GM19351 (cell line): Measurements from ENCODE around the gene CCL19.
"Not testable (repeated sequence)": the region's sequence is repeated elsewhere in the genome, so short reads cannot be mapped to it uniquely, and the experiment has no call there.

Source experiments
- ATAC-seq: cut with Tn5 transposase; IDR thresholded peaks from one replicate; pipeline ENCODE4 v1.9.1; 2021; ENCODE audit warnings: mild to moderate bottlenecking, moderate library complexity; ENCODE audit not compliant: unreplicated experiment

The CCL19 gene

DNA sequence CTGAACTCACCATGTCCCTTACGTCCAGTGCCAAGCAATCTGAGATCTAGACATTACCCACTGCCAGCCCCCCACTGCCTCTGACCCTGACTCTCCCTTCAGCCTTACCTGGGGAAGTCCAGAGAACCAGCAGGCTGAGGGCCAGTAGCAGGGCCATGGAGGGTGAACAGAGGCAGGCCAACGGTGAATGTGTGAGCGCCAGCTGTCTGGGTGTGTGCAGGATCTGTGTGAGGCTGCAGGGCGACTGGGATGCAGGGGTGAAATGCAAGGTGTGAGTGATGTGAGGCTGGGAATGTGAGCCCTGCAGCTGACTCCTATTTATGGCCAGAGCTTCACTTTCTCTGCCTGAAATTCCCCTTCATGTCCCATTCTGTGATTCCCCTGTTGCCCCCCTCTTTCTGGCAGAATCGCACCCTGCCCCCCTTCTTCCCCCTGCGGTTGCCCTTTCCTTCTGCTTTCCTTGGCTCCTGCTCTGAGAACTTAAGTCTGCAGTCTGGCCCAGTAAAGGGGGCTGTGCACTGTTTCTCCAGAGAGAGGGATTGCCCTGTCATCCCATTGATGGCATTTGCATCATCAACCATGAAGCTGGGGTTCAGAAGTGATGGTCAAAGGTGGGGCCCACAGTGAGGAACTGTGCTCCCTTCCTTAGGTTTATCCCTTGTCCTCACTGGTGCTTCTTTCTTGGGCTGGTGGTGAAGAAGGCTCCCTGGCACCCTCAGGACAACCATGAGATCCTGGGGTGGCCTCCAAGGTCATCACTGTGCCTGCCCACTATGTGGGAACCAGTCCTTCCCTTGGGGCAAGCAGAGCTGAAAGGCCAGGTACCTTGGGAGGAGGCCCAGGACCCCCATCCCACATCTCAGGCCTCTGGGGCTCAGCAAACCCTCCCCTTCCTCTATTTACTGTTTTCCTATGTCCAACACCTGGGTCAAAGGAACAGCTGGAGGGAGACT is at the start of gene CCL19:
CCL19 (minus strand) TSS at position 294 of the 953 bp plus-strand sequence; CDS start at position 157, 137 bp downstream.
- no peak for ATAC-seq

DNA sequence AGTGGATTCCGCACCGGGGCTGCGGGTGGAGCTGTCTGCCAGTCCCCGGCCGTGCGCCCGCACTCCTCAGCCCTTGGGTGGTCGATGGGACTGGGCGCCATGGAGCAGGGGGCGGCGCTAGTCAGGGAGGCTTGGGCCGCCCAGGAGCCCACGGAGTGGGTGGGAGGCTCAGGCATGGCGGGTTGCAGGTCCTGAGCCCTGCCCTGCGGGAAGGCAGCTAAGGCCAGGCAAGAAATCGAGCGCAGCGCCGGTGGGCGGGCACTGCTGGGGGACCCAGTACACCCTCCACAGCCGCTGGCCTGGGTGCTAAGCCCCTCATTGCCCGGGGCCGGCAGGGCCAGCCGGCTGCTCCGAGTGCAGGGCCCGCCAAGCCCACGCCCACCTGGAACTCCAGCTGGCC is 49.1 kb upstream of the CCL19 start:
- ATAC-seq = not testable (repeated sequence)

DNA sequence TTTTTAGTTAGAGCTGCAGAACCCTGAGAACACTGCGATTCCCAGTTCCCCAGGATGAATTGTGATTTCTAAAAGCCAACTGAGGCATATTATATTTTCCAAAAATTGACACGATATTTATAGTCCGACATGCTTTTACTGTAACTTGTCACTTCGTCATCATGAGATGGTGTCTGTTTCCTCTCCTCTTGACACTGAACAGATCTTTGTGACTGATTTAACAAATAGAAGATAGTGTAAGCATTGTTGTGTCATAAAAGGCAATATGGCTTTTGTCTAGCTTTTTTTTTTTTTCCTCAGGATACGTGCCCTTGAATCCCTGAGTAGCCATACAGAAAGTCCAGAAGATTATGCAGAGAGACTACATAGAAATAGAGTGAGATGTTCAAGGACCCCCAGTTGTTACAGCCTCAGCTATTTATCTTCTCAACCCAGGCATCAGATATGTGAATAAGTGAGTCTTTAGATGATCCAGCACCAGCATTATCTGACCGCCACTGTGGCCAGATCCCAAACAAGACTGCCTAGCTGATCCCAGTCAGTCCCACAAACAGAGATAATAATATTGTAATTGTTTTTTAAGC is 46.7 kb upstream of the CCL19 start:
- no peak for ATAC-seq

DNA sequence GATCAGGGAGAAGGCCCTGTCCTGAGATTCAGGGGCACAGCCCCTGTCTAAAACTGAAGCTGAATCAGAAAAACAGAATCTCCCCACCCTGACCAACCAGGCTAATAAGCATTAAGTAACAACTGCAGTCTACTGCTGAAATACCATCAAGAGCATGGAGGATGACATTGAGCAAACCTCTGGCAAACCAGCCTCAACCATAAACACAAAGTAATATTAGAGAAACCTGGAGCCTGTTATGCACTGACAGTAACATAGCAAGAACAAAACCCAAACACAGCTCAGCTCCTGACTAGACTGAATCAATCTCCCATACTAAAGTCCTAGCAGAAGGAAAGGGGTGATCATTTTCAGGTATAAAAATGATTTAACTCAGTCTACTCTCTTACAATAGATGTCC is 43.6 kb upstream of the CCL19 start:
- no peak for ATAC-seq

DNA sequence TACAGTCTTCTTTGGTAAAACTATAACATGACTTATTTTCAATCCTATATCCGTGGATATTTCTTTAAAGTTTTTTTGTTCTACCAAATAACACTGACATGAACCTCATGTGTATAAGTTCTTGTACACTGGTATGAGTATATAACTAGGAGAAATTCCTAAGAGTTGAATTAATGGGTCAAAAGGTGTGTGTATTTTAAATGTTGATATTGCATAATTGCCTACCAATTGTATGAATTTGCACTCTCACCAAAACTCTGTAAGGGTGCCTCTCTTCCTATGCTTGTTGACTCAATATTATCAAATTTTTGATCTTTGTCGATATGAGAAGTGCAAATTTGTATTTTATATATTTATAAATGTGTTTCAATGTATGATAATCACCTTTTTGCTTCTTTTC is 41.8 kb upstream of the CCL19 start:
- ATAC-seq = no peak

DNA sequence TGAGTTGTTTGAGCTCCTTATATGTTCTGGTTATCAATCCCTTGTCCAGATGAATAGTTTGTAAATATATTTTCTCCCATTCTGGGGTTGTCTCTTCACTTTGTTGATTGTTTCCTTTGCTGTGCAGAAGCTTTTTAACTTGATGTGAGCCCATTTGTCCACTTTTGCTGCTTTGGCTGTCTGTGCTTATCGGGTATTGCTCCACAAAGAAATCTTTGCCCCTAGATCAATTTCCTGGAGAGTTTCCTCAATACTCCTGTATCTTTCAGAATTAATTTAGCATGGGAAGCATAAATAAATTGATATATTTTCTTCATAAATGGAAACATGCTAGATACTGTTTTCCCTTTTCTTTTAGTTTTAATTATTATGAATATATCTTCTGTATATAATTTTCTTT is 41.4 kb upstream of the CCL19 start:
- no peak for ATAC-seq

DNA sequence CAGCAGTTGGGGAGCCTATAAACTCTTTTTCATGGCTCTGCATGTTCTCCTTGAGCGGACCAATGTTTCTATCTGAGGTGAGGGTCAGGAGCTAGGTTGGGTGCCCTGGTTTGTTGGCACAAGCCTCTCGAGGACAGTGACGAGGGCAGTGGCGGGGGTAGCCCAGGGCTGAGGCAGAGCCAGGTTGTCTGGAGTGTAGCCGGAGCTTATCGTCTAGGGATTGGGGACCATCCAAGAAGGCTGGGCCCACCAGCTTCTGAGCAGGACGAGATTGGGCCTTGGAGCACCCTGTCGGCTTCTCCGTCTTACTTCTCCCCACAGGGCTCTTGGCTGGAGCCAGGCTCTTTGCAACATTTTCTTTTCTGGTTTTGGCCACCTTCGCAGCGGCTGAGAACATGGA is 32.1 kb upstream of the CCL19 start:
- no peak for ATAC-seq

DNA sequence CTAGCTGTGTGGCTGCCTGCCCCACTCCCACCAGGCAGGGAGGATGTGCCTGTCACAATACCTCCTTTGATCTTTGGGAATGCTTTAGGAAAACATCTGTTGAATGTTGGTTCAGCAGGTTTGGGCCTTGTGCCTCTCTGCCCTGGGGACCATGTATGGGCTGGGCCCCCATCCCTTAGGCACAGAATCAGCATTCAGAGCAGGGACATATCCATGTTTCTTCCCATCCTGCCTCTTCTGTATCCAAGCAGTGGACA is 28.6 kb upstream of the CCL19 start:
- ATAC-seq = not testable (repeated sequence)

DNA sequence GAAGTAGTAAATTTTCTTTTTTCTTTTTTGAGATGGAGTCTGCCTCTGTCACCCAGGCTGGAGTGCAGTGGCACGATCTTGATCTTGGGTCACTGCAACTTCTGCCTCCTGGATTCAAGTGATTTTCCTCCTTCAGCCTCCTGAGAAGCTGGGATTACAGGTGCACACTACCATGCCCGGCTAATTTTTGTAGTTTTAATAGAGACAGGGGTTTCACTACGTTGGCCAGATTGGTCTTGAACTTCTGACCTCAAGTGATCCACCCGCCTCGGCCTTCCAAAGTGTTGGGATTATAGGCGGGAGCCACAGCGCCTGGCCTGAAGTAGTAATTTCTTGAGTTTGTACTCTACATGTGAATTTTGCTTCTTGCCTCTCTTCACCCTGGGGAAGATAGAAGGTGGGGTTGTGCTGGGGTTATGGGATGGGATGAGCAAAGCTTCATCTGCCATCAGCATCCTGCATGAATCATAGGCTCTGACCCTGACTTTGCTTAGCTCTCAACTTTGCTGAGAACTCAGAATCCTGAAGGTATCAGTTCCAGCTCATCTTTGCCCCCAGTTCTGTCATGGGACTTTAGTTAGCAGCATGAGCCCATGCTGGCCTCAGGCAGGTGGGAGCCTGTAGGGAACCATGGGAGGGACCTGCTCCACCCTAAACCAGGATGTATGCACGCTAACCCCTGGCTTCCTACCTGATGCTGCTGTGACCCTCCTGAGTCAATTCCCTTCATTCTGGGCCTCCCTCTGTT is 28.1 kb upstream of the CCL19 start:
- no peak for ATAC-seq

DNA sequence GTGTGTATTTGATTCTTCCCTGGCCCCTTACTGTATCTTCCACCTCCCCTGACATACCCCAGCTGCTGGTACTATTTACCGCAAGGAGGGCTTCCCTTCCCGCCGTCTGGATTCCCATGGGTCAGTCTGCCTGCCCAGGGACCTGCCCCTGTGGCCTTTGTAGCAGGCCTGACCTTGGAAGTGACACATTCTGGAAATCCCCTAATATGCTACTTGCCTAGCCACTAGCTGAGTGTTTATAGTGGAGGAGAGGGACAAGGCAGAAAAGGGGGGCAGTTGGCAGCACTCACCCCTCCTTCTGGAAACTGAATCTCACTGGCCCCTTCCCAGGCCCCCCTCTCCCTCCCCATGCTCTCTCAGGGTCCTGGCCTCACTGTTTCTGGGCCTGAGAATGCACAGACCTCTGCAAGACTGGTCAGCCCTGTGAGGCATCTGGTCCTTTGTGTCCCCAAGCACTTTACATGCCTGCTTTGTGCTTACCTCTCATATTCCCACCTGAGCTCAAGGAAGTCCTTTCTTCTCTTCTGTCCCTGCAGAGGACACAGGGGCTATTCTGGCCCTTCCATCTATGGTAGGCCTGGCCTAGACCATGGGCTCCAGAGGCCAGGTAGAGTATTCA is 27.0 kb upstream of the CCL19 start:
- no peak for ATAC-seq

DNA sequence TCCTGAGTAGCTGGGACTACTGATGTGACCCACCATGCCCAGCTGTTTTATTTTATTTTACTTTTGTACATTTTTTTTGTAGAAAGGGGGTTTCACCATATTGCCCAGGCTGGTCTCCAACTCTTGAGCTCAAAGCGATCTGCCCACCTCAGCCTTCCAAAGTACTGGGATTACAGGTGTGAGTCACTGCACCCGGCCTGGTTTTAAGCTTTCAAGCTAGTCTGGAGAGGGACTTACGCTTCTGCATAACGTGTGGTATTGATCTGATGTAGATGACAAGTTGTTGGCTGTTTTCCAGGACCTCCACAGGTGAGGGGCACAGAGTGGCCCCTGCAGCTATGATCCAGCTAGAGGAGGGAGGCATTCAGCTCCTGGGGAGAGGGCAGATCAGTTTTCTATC is 25.6 kb upstream of the CCL19 start:
- no peak for ATAC-seq

DNA sequence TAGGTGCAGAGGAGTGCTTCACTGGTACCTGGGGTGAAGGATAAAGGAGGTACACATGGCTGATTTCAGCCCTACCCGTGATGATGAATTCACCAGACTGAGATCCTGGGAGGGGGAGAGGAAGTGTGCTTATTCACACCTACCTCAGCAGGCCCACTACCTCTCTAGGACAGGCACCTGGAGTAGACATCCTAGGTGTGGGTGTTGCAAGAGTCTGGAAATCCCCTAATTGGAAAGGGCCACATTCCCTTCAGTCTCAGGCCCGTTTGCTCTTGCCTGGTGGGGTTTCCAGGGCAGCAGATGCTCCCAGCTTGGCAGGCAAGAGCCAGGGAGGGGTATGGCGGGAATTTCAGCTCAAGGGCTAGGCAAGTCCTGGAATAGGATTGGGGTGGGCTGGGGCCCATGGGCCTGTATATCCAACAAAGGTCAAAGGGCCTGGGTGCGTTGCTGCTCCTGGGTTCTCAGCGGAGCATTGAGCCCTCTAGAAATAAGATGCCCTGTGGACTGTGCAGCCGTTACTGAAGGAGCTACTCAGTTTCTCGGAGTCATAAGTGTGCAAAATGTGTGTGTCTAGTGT is 24.7 kb upstream of the CCL19 start:
- no peak for ATAC-seq

DNA sequence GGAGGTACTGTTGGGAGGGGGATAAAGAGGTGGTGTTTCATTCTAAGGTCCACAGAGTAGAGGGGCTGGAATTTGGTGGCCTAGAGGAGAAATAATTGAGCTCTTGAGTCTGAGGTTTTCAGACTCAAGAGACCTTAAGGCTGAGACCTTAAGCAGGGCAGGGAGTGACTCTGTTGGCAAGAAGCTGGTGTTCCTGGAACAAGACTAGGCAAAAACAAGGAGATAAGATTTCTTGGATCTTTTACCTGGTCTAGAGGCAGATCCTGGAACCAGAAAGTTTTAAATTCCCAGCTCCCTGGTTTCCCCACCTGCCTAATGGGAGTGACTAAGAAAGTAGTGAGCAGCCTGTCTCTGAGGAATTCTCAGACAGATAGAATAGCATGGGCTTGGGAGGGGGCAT is 22.9 kb upstream of the CCL19 start:
- ATAC-seq = no peak

DNA sequence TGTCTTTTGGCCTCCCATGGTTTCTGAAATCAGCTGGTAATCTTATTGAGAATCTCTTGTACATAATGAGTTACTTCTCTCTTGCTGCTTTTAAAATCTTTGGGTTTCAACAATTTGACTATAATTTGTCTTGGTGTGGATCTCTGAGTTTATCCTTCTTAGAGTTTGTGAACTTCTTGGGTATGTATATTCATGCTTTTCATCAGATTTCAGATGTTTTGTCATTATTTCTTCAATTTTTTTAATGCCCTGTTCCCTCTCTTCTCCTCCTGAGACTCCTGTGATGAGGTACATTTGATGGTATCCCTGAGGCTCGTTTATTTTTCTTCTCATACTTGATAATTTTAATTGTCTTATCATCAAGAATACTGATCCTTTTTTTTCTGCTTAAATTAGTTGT is 21.1 kb upstream of the CCL19 start:
- ATAC-seq = no peak

DNA sequence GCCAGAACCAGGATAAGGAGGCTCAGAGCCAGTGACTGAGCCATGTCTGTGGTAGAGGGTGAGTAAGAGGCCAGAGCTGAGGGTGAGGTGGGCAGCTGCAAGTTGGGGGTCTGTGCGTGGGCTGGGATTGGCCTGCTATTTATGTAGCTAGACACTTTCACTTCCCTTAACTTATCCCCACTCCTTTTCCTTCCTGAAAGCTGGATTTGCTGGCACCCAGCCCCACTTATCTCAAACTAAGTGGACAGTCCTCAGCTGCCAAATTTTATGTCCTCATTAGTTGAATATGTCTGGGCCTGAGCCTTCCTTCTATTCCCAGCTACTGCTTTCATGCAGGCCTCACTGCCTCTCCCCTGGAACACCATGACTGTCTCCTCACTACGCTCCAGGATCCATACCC is 18.9 kb upstream of the CCL19 start, which contains the start of gene CCL21:
CCL21 (minus strand) TSS at position 114 of the 400 bp plus-strand sequence; CDS start at position 44, 70 bp downstream.
- no peak for ATAC-seq

DNA sequence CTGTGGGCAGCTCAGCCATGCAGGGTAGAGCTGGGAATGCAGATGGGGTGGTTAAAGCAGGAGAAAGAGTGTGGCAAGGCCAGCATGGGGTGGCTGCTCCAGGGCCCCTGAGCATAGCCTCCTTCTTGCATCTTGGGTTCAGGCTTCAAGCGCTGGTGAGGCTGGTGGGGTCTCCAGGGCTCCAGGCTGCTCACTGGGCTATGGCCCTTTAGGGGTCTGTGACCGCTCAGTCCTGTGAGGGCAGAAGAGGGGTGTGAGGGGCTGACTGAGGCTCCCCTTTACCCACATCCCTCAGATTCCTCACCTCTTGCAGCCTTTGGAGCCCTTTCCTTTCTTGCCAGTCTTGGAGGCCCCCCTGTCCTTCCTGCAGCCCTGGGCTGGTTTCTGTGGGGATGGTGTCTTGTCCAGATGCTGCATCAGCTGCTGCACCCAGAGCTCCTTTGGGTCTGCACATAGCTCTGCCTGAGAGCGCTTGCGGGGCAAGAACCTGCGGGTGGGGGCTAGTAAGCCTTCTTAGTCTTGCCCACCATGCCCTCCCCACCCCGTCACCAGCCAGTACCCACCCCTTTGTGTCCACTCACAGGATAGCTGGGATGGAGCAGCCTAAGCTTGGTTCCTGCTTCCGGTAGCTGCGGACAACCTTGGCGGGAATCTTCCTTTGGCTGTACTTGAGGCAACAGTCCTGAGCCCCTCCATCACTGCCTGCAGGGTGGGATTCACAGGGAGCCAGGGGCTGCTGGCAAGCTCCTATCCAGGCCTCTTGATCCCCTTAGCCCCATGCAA is 18.3 kb upstream of the CCL19 start:
- ATAC-seq = no peak

DNA sequence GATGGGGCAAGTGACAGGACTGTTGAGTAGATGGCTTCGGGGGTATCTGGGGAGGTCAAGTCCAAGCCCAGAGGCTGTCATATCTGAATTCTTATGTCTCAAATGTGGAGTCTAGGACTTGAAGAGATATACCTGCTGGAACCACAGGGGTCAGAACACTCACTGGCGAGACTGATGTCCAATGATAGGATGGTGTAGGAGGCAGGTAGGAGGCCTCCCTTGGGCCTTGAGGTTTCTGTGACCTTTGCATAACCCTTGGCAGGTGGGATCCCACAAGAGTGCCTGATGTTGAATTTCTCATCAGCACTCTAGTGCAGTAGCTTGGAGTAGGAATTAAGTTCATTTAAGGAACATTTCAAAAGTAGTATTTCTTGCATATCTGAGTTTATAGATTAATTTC is 16.1 kb upstream of the CCL19 start:
- ATAC-seq = no peak

DNA sequence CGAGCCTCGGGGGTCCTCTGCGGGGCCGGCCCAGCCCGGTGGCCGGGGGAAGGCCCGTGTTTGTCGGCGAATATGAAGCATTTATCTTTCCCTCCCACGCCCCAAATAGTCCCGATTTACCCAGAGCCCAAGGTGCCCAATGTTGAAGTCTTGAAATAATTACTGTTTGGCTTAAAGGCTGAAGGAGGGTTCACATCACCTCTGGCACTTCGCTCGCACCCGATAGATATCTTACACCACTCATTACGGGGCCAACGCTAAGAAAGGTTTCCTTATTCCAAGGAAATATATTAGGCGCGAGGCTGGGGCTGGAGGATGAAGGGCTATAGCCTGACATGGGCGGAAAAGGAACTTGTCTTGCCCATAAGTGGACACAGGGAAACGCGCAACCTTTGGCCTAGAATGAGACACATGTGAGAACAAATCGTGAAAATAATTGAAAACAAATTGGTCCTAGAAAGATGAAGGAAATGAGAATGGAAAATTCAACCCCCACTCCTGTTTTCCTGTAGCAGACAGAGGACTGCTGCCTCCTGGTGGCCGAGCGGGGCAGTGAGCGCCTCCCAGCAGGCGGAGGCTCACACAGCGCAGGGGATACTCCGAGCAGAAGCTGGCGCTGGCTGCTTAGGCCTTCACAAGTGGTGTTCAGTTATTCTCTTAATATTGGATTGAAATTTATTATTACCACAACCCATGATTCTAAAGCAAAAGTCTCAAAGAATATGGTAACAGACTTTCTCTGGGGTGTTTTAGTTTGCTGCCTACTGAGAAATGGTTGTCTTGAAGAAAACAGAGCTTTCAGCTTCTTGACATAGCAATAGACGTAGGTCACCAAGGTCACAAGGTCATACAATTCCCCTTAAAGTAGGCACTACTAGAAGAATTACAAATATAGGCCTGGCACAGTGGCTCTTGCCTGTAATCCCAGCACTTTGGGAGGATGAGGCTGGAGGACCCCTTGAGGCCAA is 11.0 kb upstream of the CCL19 start:
- peak; percentile 84 for ATAC-seq
